CD4-positive, alpha-beta T cell treated with Interleukin-6 at 100 ng/mL for 8 hours (primary cell): ENCODE measurements around the gene PSMD1.
"Not testable (repeated sequence)": the region's sequence is repeated elsewhere in the genome, so short reads cannot be mapped to it uniquely, and the experiment has no call there.

Experiments
- DNase-seq: peaks from one replicate; pipeline ENCODE4 v3.0.0-alpha.2; 2020; ENCODE audit warnings: mixed read lengths, low spot score

The PSMD1 gene

DNA sequence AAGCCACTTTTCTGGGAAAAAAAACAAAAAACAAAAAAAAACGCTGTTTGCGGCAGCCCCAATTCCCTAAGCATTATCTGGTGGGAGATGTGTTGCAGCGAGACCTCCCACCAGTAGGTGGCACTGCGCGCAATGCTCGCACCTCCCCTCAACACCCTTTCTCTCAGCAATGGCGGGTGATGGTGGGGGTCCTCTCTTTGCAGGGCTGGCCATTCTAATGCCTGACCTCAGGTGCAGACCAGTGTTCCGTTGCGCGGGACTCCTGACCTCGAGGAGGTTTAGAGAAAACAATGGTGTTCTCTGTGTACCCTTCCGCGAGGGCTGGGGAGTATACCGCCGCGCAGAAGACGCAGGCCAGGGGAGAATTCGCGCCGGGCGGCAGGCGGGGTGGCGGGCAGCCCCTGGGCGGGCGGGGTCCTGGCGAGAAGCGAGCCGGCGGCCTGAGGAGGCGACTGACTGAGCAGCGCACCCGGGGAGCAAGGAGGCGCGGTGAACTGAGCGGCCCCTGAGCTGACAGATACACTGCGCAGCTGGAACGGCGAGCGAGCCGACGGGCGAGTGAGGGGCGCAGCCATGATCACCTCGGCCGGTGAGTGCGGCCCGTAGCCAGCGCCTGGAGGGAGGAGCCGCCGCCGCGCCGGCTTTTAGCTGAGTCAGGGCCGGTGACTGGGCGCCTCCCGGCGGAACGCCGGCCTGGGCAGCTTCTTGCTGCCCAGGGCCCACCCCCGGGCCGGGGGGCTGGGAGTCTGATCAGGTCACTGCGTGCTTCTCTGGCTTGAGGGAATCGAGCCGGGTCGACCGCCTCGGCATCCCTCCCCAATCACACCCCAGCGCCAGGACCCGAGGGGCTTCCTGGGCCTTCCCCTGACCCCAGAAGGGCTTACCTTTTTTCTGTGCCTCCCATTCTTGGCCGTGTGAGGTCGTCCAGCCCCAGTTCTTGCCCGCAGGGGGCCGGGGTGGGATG is at the start of gene PSMD1:
Gene PSMD1 (plus strand): TSS at position 415 of the 964 bp plus-strand sequence. CDS start 159 bp downstream, at position 574.
- peak; percentile 92 for DNase-seq

DNA sequence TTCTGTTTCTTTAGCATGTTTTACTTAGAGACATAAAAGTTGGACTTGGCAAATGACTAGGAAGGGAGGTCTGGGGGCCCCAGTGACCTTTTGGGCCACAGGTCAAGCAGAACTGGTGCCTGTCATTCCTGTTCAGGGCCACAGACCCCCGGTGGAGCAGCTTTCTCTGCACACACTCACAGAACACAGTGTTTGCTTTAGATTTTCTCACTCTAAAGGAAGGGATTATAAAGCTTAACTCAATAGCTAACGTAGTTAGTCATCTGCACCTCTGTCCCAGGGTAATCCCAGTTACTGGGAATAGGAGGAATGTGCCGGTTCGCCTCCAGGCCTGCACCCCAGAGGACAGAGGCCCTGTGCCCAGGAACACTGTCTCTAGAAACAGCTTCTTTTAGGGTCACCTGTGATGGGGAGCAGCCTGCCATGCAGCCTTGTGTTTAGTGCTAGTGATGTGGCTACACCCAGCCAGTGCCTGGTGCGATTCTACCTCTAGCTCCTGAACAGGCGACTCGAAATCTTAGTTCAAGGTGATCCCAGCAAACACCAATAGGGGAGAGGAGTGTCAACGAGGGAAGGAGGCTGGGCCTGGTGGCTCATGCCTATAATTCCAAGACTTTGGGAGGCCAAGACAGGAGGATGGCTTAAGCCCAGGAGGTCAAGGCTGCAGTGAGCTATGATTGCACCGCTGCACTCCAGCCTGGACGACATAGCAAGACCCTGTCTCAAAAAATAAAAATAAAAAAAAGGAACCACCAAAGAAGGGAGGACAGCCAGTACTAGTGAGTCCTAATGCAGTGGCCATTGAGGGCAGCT is 49.2 kb upstream of the PSMD1 start:
- no peak for DNase-seq

DNA sequence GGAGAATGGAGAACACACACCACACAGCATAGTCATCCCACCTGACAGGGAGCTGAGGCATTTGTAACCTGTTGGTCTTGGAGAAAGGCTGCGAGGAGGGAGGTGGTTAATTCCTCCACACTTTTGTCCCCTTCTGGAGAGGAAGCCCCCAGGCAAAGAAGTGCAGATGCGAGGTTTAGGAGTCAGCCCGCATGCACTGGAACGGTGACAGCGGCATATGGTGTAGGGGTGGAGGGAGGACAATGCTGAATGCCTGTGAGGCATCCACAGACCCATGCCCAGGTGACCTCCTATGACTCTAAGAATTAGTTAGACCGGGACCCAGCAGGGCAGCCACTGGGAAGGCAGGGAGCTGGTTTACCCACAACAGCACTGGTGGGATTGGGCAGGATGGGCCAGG is 48.5 kb upstream of the PSMD1 start:
- no peak for DNase-seq

GRCh38 chr2:231009236-231009919 is 47.3 kb upstream of the PSMD1 start:
- DNase-seq = no peak

GRCh38 chr2:231010201-231010730 is 46.4 kb upstream of the PSMD1 start:
- no peak for DNase-seq

- no peak for DNase-seq
These were observed 45.1 kb upstream of the PSMD1 start for GRCh38 chr2:231011526-231011925.

GRCh38 chr2:231012463-231012862 is 44.2 kb upstream of the PSMD1 start:
- DNase-seq = no peak

GRCh38 chr2:231013820-231014219 is 42.8 kb upstream of the PSMD1 start:
- no peak for DNase-seq

GRCh38 chr2:231015478-231015877 is 41.2 kb upstream of the PSMD1 start:
- DNase-seq = no peak

DNA sequence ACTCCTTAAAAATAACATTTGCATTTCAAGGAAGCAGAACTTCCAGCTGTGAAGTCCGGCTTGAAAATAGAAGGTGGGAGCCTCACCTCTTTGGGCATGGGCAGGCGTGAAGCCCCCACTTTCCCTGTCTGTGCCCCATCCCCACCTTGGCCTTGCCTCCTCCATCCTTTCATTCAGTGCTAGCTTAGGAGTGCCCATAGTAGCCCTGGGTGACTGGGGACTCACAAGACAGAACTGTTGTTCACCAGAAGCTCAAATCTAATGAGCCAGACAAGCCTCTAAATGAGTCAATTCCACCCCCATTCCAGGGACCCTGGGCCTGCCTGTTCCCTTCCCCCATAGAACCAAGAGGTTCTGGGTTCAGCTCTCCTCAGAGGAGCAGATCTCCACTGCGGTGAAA is 40.7 kb upstream of the PSMD1 start:
- DNase-seq = no peak

DNA sequence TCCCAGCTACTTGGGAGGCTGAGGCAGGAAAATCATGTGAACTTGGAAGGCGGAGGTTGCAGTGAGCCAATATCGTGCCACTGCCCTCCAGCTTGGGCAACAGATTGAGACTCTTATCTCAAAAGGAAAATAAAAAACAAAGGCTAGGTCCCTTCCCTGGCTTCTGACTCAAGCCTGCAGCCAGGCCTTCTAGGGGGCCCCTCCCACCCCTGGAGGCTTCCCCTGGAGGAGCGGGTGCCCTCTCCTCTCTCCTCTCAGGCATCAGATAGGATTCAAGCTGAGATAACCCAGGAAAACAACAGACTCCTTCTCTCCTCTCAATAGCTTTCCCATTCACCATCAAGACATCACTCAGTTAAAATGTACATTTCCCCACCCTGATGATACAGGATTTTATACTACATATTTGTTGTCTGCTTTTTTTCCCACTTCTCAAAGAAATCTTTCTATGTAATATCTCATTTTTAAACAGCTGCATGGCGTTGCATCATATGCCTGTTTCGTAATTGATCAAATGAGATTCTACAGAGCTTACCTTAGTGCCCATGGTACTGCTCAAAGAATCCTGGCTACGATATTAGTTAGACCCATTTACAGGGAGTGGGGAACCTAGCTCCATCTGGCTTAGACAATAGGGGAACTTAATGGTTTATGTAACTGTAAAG is 40.0 kb upstream of the PSMD1 start:
- no peak for DNase-seq

- DNase-seq = no peak
These were observed 39.5 kb upstream of the PSMD1 start for GRCh38 chr2:231017231-231017598.

DNA sequence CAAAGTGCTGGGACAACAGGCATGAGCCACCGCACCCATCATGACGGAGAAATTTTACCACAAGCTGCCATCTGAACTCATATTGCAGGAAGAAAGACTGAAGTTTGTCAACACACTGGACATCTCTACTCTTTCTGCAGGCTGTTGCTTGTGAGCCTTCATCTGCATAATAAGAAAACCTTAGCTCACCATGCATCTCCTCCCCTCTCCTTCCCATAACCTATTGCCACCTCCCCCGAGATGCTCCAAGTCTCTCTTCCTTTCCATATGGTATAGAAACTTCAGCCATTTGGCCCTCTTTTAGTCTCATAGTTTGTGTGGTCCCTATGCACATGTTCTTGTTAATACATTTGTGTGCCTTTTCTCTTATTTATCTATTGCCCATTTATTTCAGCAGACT is 38.5 kb upstream of the PSMD1 start:
- DNase-seq = no peak

- DNase-seq = not testable (repeated sequence)
These were observed 31.6 kb upstream of the PSMD1 start for GRCh38 chr2:231025059-231025458.

DNA sequence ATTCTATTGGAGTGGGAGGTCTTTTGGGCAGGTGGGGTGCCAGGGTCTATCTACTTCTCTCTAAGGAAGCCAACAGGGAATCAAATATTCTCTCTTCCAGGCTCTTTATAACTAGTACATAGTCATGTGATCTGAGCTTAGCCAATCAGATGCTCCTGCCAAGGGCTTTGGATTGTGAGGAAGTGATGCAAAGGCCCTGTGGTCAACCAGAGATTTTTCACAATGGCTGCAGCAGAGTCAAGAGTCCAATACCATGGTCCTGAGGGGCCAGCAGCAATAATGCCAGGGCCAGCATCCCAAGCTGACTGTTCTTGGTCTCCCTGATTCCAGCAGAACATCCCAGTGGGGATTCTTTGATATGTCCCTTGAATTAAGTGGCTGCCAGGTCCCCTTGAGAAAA is 27.8 kb upstream of the PSMD1 start:
- no peak for DNase-seq

DNA sequence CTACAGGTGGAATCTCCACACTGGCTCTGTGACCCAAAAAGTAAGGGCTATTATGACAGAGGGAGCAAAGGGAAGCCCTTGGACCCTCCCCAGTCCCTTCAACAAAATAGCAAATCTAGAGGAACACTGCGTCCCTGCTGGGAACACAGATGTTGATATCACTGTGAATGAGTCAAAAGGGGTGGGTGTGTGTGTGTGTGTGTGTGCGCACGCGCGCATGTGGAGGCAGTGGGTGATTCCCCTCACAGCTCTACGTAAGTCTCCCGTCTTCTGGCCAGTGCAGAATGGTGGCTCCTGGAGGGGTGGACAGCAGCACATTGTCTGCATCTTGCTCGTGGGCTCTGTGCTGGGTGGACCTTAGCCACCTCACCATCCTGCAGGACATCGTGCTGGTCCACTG is 27.1 kb upstream of the PSMD1 start:
- DNase-seq = no peak

GRCh38 chr2:231030725-231031124 is 25.9 kb upstream of the PSMD1 start:
- no peak for DNase-seq

GRCh38 chr2:231032575-231033140 is 24.0 kb upstream of the PSMD1 start:
- no peak for DNase-seq

GRCh38 chr2:231033147-231034132 is 23.2 kb upstream of the PSMD1 start:
- no peak for DNase-seq

DNA sequence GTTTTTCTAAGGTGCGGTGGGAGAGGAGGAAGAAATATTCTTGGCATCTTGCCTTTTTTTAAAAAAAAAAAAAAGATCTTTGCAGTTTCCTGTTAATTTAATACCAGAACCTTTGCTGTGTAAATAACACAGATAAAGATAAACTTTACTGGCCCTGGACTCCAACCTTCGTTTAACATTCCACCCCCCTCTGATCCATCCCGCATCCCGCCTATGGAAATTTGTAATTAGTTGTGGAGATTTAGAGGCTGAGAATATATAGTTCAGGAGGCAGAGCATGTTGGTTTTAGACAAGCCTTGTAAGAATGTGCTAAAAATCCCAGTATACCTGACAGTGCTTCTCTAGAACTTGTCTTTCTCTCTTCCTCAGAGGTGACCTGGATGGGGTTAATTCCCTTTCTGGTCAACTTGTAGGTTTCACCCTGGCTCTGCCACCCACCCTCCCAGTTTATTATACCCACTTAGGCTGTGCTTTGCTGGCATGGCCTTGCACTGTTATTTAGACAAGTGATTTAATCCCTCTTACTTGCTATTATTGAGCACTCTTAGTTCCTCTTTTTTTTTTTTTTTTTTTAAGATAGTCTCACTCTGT is 22.3 kb upstream of the PSMD1 start:
- DNase-seq = no peak
